HG03045 (cell line): ENCODE results near the gene NOTUM.

Source experiments
- ATAC-seq: cut with Tn5 transposase; IDR thresholded peaks from one replicate; pipeline ENCODE4 v1.9.1; 2021; ENCODE audit warnings: mild to moderate bottlenecking, moderate library complexity; ENCODE audit not compliant: unreplicated experiment

NOTUM gene

DNA sequence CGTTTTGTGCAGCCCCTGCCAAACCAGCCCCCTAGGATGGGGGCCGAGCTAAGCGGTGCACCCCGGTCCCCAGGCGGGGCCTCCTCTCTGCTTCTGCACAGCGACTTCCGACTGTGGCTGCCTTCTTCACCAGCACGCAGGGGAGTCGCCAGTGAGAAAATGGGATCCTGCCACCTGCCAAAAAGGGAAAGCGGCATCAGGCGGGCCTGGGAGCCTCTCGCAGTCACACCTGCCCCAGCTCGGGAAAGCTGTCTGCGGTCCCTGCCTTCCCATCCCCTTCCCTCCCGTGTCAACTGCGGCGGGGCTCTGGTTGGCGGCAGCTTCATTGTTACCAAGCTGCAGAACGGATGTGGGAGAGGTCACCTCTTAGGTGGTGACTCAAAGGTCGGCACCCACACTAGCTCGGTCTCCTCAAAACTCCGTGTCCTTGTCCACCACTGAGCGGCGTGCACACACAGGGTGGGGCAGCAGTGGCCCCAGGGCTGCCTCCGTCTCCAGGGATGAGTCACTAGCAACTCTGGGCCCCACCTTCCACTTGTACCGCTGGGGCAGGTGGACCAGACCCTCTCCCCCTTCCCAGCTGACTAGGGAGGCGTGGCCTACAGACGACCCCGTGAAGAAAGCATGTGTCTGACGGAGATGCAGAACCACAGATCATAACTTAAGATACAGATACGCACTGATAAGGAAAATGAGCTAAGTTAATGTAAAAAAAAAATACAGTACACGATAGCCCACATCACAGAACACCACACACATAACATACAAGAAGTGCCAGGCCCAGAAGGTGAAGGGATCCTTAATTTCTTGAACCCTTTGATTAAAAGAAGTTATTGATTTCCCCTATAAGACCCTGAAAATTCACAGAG, 48.3 kb downstream of the NOTUM start:
- ATAC-seq, result no peak

DNA sequence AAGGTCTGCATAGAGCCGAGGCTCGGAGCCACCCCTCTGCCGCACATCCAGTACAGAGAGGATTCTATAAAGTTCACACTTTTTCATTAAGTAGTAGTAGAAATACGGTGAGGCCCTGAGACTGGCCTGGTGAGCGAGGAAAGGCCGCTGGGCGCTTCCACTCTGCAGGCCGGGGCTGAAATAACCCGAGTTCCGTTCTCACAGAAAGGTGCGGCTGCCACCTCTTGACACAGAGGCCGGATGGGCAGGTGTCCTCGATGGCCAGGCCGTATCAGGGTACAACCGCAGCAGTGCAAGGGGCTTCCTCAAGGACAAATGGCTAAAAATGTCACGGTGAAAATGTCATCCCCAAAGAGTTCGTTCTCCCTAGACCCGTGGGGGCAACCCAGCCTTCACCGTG, 49.0 kb downstream of the NOTUM start:
- ATAC-seq, result no peak

DNA sequence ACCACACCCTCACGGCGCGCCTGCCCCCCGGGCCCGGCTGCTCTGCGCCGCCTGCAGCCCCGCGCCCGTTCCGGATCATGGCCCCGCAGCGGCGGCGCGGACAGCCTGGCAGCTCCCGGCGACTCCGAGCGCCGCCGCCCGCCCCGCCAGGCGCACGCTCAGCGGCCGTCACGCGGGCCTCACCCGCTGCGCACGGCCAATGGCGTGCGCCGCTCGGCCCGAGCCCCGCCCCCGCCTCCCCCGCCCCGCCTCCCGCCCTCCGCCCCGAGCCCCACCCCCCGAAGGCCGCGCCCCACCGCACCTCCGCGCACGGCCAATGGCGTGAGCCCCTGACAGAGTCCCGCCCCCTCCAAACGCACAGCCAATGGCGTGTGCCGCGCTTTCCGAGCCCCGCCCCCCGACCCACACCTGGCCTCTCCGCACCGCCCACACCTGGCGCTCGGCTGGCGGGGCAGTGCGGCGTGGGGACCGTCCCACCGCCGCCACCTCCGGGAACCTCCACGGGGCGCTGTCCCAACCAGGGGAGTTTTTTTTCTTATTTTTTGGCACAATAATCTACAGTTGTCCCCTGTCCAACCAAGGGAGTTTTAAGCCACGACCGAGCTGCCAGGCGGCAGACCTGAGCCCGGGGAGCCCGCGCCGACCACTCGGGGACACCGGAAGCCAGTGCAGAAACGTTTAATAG, 49.6 kb downstream of the NOTUM start, which contains the start of gene PCYT2:
PCYT2 (minus strand) TSS at position 123 of the 685 bp plus-strand sequence; CDS start at position 79, 44 bp downstream.
- peak; percentile 67 for ATAC-seq

DNA sequence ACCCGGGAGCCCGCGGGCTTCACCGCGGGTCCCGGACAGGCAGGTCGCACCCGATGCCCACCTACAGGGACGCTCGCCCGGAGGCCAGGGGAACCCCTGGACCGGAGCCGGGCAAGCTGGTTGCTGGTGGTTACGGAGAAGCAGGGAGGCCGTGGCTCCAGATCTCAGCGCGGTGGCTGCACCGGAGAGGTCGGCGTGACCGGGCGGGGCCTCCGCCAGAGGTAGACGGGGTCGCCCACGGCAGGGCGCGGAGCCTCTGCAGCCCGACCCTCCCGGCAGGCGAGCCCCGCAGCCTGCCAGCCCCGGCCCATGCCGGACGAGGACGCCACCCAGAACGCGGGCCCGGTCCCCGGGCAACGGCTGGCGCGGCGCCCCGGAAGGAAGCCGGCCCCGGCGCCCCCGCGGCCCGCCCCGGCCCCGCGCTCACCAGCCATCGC, 50.1 kb downstream of the NOTUM start:
- peak; percentile 19 for ATAC-seq

DNA sequence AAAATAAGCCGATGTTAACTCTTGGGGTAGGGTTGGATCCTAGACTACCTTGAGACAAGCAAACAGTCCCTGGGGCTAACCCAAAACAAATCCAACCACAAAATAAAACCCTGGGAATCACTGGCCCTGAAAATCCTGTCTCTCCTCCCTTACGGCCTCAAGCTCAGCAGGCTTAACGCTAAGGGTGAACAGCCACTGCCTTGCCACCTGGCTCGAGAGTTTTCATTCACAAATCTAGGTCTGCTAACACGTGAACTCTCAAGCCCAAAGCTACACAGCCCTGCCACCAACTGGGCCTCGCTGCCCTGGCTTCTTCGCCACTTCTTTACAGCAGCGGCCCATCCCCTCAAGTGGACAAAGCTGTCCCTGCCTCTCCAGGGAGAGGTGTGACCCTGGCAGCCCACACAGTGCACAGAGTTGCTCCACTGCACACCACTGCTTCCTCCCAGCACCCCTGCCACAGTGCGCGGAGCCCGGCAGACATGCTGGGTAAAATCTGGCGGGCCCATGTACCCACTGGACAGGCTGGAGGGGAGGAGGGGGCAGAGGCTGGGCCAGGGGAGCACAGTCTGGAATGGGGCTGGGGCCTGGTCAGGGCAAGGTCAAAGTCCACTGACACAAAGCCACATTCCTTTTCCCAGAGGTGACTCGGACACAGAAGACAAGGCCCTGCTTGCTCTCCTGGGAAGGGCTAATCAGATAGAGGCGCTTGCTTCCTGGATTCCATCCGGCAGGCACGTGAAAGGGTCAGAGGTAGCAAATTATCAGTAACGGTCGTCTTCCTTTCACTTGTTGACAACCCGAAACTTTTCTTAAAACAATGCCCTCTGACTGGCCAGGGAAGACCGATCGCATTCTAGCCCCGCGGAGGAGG, 50.8 kb downstream of the NOTUM start:
- ATAC-seq, result no peak

DNA sequence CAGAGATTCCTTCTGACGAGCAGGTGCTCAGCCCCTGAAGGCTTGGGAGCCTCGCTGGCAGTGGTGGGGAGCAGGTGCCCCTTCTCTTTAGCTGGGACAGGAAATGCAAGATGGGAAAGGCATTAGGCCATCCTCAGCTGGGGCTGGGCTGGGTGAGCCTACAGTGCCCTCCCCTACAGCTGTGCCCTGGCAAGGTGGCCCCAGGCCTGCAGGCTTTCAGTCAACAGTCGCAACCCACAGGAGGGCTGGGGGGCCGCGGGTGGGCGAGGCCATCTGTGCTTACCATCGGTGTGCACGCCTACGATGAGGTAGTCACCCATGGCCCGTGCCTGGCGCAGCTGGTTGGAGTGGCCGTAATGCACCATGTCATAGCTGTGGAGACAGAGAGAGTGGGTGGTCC, 51.8 kb downstream of the NOTUM start:
- no peak for ATAC-seq

DNA sequence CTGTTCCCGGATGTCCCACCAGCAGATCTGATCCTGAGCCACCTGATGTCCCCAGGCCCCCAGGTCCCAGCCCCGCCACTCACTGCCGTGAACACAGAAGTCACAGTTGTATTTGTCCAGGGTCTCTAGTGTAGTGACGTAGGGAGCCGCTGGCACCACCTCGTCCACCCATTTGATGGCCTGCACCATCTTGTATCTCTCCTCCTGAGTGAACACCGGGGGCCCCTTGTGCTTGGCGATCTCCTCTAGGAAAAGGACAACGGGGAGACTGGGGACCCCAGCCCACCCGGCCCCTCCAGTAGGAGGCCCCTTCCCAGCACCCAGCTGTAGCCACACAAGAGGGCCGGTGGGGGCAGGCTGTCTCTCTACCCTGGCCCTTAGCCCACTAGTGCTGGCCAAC, 52.2 kb downstream of the NOTUM start:
- no peak for ATAC-seq

DNA sequence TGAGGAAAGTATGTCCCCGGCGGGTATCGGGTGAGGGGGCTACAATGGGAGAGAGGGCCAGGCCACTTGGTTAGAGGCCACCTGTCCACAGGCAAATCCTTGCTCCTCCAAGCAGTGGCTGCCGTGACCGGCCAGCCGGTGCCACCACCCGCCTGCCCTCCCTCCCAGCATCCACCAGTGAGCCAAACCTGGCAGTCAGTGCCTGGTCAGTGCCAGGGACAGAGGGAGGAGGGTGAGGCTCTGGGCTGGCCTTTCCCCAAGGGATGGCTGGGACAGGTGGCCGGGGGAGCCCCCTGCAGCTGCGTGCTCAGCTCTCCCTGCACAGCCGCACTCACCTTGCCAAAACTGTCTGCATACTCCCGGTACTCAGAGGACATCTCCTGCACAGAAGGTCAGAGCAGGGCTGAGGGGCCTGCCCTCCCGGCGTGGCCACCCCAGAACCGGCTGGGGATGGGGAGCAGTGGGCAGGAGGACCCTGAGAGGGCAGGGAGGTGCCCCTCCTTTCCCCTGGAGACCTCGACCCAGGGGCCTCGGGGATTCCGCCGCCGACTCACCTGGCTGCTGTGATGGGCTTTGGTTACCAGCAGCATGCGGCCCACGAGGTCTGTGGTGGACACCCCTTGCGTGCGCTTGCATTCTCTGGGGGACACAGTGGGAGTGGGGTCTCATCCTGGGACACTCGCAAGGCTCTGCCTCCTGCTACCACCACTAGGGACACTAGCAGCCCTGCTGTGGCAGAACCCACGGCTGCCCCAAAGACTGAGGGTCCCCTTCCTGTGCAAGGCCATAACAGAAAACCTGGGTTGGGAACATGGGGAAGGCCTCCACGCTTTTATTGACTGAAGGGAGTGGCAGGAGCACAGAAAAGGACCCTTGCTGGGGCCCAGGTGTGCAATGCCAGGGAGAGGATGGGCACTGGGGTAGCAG, 53.5 kb downstream of the NOTUM start:
- ATAC-seq, result no peak

DNA sequence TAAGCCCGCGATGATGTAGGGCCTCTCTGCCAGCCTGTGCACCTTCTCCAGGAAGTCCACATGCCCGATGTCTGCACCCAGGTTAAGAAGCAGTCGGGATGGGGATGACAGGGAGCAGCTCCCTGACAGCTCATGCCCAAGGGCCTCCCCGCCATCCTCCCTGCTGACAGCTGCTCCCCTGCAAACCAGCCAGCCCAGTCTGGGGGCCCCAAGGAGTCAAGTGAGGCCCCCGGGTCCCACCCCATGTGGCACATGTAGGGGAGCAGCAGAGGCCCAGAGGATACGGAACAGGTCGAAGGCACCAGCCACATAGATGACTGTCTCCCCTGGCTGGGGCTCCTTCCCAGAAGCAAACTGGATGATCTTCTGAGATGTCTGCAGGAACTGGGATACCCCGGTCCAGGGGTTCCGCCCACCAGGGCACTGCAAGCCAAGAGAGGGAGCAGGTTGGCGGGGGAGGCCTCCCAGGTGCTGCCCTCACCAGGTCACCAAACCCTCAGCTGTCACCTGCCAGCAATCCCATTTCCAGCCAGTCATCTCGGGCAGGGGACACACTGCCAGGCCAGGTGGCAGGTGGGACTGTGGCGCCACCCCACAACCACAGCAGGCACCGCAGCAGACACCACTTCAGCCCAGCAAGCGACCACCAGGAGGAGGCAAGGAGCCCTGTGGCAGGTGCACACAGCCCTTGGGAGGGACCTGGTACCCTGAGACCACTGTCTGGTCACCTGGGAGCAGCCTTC, 54.3 kb downstream of the NOTUM start:
- ATAC-seq, result no peak

DNA sequence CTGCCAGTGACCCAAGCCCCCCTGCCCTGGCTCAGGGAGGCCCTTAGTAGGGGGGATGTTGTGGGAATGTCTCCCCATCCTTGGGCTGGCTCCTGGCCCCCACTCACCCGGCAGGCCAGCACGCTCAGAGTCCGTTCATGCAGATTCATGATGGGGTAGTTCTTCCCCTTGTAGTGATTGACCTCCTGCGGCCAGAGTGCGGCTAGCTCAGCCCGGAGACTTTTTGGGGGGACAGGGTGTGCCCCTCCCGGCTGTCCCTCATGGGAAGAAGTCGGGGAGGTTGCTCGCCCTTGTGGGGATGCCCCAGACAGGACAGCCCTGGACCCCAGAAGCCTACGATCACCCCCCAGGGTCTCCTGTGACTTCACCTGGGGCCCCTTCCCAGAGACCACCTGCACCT, 55.0 kb downstream of the NOTUM start:
- ATAC-seq, result no peak

DNA sequence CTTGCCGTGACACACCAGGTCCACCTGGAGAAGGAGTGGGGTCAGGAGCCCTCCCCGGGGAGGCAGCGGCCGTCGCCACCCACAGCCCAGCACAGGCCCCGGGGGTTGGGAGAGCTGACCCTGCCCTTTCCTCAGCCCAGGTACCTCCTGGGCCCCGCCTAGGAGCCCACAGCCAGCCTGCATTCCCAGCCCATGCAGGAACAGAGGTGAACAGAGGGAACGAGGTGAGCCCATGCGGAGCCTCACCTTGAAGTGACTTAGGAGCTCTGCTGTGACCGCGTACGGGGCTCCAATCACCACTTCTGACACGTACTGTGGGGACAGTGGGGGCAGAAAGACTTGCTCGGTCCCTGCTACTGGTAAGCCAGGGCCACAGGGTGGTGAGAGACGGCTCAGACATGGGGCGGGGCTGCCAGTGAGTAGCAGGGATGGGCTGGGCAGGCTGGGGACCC, 55.5 kb downstream of the NOTUM start:
- ATAC-seq, result no peak

DNA sequence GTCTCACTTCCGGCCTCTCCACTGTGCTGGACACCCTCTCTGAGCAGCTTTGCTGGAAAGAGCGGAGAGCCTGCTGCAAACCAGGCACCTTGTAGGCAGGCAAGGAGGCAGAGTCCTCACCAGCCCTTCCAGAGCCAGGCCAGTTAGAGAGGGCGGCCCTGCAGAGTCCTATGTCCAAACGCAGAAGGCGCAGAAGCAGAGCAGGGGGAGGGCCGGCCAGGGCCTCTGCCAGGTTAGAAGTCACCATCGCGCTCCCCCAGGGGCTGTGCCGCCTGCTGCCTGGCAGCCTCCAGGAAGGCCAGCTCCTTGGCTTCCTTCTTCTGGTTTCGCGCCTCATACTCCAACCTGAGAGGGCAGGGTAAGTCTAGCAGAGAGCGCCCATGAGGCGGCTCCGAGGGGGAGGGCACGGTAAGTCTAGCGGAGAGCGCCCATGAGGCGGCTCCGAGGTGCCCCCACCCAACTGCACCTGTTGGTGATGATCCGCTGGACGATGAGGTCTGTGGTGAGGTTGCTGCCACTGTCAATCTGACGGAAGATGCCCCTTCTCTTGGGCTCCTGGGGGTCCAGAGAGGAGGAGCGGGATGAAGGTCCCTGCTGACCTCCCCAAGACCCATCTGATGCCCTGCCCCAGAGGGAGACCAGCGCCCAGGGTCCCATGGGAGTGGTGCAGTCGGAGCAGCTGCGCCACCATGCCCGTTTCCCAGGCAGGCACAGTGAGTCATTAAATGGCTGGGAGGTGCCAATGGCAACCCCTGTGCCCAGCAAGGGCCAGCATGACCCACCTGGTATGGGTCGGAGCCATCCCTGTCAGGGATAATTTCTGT, 56.2 kb downstream of the NOTUM start:
- ATAC-seq, result no peak

DNA sequence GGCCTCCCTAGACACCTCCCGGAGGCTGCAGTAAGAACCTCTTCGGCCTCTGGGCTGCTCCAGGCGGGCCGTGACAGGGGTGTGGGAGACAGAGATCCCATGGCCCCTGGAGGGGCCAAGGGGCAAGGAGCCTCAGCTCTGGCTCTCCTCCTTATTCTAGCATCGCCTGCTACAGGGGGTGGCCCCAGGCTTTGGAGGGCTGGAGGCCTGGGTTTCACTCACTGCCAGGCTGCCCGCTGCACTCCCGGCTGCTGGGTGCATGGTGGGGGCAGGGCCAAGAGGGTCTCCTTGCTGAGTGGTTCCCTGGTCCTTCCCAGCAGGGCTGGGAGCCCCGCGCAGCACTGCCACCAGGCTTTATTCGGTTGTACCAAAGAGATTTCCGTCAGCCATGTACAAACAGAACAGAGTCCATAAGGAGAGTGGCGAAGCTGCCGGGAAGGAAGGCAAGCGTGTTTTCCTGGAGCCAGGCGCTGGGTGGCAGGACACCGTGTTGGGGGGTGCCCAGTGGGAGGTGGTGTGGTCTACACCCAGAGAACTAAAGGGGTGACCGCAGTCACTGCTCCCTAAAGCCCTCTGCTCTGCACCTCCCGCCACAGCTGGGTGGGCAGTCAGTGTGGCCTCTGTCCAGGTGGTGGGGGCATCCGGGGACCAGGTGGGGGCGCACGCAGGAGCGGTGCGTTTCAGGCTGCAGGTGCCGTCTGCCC, 56.9 kb downstream of the NOTUM start:
- no peak for ATAC-seq

DNA sequence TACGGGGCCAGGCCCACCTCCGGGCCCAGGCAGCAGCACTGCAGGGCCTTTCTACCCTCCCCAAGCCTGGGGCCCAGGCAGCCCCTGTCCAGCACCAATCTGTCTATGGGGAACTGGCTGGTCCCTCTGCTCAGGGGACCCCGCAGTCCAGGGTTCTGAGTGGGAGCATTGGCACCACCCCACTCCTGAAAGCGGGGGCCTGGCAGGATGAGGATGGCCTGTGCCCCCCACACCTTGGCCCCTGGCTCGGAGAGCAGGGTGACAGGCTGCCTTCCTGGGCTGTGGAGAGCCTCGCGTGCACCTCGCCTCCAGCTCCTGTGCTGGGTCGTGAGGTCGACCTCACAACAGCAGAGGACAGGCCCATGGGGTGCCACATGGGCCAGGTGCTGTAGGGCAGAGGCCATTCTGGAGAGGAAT, 57.6 kb downstream of the NOTUM start:
- ATAC-seq, result no peak

DNA sequence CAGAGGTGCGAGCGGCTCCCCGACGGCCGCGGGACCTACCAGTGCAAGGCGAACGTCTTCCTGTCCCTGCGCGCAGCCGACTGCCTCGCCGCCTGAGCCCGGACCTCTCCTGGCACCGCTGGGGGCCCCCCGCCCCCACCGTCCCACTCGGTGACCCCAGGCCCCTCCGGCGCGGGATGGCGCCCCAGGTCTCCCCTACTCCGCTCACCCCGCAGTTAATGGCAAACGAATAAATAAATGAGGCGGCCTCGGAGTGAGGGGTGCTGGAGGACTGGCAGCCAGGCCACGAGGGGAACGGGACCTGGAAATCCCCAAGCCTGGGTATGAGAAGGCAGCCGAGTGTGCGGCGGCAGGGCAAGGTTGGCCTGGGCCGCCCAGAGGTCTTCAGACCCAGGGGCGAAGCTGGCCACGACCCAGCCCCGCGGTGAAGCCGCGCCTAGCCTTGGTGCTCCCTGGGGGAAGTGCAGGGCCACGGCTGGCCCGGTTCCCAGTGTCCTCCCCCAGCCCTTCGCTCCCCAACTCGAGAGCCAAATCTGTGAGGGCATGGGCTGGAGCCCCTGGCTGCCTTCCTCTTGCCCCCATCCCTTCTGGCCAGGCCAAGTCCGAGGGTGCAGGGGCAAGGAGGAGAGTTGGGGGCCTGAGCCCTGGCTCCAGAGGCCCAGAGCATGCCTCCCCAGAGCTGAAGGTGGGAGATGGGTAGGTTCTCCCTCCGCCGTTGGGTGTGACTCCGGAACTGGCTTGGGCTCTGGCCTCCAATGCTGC, 58.2 kb downstream of the NOTUM start:
- ATAC-seq, result no peak
